Measurements from ENCODE around the gene PNPLA7. TPM values are rescaled to one million over a fixed set of nuclear protein-coding genes. Genes with fewer than 3 reads are reported as not detected.

The PNPLA7 gene
- total and polyA plus RNA-seq, 7 experiments from 2014 or later, result 2.7 to 28.9 (median 9.0) TPM

- peak overlapping the region in 3 of 9 donors; percentile 21 to 59 (median 58) for H3K27ac Mint-ChIP-seq
- no peak overlapping the region for H3K4me3 ChIP-seq (ENCODE audit: low read length)
These were observed 50.1 kb downstream of the PNPLA7 start for GRCh38 chr9:137499858-137500661.

GRCh38 chr9:137499416-137499815, 50.8 kb downstream of the PNPLA7 start:
- Mint-ChIP-seq H3K4me3 (no peak overlapping the region), H3K27ac (peak overlapping the region in 1 of 9 donors; percentile 59), H3K27me3 (no peaks in the 10 kb centered on the region), H3K36me3 (peaks cover 0 to 4% (median 0%) of the 10 kb centered on the region in 5 donors), H3K4me1 (peaks cover 0 to 7% (median 2%) of the 10 kb centered on the region in 7 donors), H3K9me3 (peaks cover 0 to 9% (median 0%) of the 10 kb centered on the region in 11 donors)
- H3K27ac ChIP-seq (ENCODE audit: low read depth, low read length), result no peak overlapping the region
- H3K9me3 ChIP-seq (ENCODE audit: control insufficient read depth in 2 of 3, low read length in 3 of 3), result no peaks in the 10 kb centered on the region
- no peak for DNase-seq
- H3K36me3 ChIP-seq (ENCODE audit: control insufficient read depth in 2 of 3, insufficient read depth in 3 of 3, low read length in 3 of 3), result no peaks in the 10 kb centered on the region
- H3K4me1 ChIP-seq (ENCODE audit: control insufficient read depth in 2 of 2, insufficient read depth in 2 of 2, low read length in 2 of 2), result no peaks in the 10 kb centered on the region
- no peak overlapping the region for H3K4me3 ChIP-seq (ENCODE audit: low read length)
- intact Hi-C loops (cut with micrococcal nuclease), result no loop called here
- ChIA-PET POLR2A (no interaction called here), CTCF (no interaction called here)
- no peaks in the 10 kb centered on the region for H3K27me3 ChIP-seq (ENCODE audit: control insufficient read depth in 2 of 2, insufficient read depth in 2 of 2, low read length in 2 of 2)
- ATAC-seq, result no peak

More at GRCh38 chr9:137499858-137500661, 50.1 kb downstream of the PNPLA7 start:
- CTCF ChIA-PET, result no interaction called here
- intact Hi-C loops (cut with micrococcal nuclease), result no loop called here
- H3K36me3 Mint-ChIP-seq, result peaks cover 0 to 4% (median 0%) of the 10 kb centered on the region in 5 donors
- ATAC-seq, result no peak
- no peaks in the 10 kb centered on the region for H3K27me3 Mint-ChIP-seq
- Histone ChIP-seq H3K36me3 (ENCODE audit: control insufficient read depth in 2 of 3, insufficient read depth in 3 of 3, low read length in 3 of 3) (no peaks in the 10 kb centered on the region), H3K9me3 (ENCODE audit: control insufficient read depth in 2 of 3, low read length in 3 of 3) (no peaks in the 10 kb centered on the region), H3K27ac (ENCODE audit: low read depth, low read length) (no peak overlapping the region), H3K27me3 (ENCODE audit: control insufficient read depth in 2 of 2, insufficient read depth in 2 of 2, low read length in 2 of 2) (no peaks in the 10 kb centered on the region), H3K4me1 (ENCODE audit: control insufficient read depth in 2 of 2, insufficient read depth in 2 of 2, low read length in 2 of 2) (no peaks in the 10 kb centered on the region)
- POLR2A ChIA-PET, result no interaction called here
- no peak overlapping the region for H3K4me3 Mint-ChIP-seq
- H3K4me1 Mint-ChIP-seq, result peaks cover 0 to 7% (median 0%) of the 10 kb centered on the region in 7 donors
- H3K9me3 Mint-ChIP-seq, result peaks cover 0 to 9% (median 0%) of the 10 kb centered on the region in 11 donors
- no peak for DNase-seq

GRCh38 chr9:137498720-137499150, 51.5 kb downstream of the PNPLA7 start:
- H3K9me3 ChIP-seq (ENCODE audit: control insufficient read depth in 2 of 3, low read length in 3 of 3), result no peaks in the 10 kb centered on the region
- H3K27ac ChIP-seq (ENCODE audit: low read depth, low read length), result no peak overlapping the region
- peaks cover 0 to 9% (median 0%) of the 10 kb centered on the region in 11 donors for H3K9me3 Mint-ChIP-seq
- peaks cover 5 to 10% (median 7%) of the 10 kb centered on the region in 7 donors for H3K4me1 Mint-ChIP-seq
- no peaks in the 10 kb centered on the region for H3K36me3 ChIP-seq (ENCODE audit: control insufficient read depth in 2 of 3, insufficient read depth in 3 of 3, low read length in 3 of 3)
- DNase-seq (no peak), ATAC-seq (no peak)
- ChIA-PET CTCF (no interaction called here), POLR2A (no interaction called here)
- H3K4me3 Mint-ChIP-seq, result no peak overlapping the region
- no peak overlapping the region for H3K4me3 ChIP-seq (ENCODE audit: low read length)
- no peaks in the 10 kb centered on the region for H3K4me1 ChIP-seq (ENCODE audit: control insufficient read depth in 2 of 2, insufficient read depth in 2 of 2, low read length in 2 of 2)
- H3K36me3 Mint-ChIP-seq, result peaks cover 0 to 4% (median 0%) of the 10 kb centered on the region in 5 donors
- H3K27me3 ChIP-seq (ENCODE audit: control insufficient read depth in 2 of 2, insufficient read depth in 2 of 2, low read length in 2 of 2), result no peaks in the 10 kb centered on the region
- no peaks in the 10 kb centered on the region for H3K27me3 Mint-ChIP-seq
- no peak overlapping the region for H3K27ac Mint-ChIP-seq
- intact Hi-C loops (cut with micrococcal nuclease), result no loop called here

- no peak overlapping the region for H3K27ac ChIP-seq (ENCODE audit: low read depth, low read length)
- intact Hi-C loops (cut with micrococcal nuclease), result no loop called here
- H3K4me1 Mint-ChIP-seq, result peaks cover 5 to 10% (median 6%) of the 10 kb centered on the region in 7 donors
- H3K36me3 ChIP-seq (ENCODE audit: control insufficient read depth in 2 of 3, insufficient read depth in 3 of 3, low read length in 3 of 3), result no peaks in the 10 kb centered on the region
- ChIA-PET CTCF (no interaction called here), POLR2A (no interaction called here)
- no peaks in the 10 kb centered on the region for H3K9me3 ChIP-seq (ENCODE audit: control insufficient read depth in 2 of 3, low read length in 3 of 3)
- no peak overlapping the region for H3K4me3 ChIP-seq (ENCODE audit: low read length)
- peaks cover 0 to 4% (median 0%) of the 10 kb centered on the region in 5 donors for H3K36me3 Mint-ChIP-seq
- no peaks in the 10 kb centered on the region for H3K4me1 ChIP-seq (ENCODE audit: control insufficient read depth in 2 of 2, insufficient read depth in 2 of 2, low read length in 2 of 2)
- peaks cover 0 to 9% (median 0%) of the 10 kb centered on the region in 11 donors for H3K9me3 Mint-ChIP-seq
- H3K4me3 Mint-ChIP-seq, result no peak overlapping the region
- DNase-seq, result no peak
- H3K27ac Mint-ChIP-seq, result no peak overlapping the region
- no peaks in the 10 kb centered on the region for H3K27me3 Mint-ChIP-seq
- H3K27me3 ChIP-seq (ENCODE audit: control insufficient read depth in 2 of 2, insufficient read depth in 2 of 2, low read length in 2 of 2), result no peaks in the 10 kb centered on the region
- no peak for ATAC-seq
These were observed 52.1 kb downstream of the PNPLA7 start for GRCh38 chr9:137497921-137498719.

GRCh38 chr9:137496601-137497375, 53.4 kb downstream of the PNPLA7 start:
- Mint-ChIP-seq H3K27ac (no peak overlapping the region), H3K4me1 (peaks cover 0 to 11% (median 8%) of the 10 kb centered on the region in 7 donors), H3K4me3 (no peak overlapping the region), H3K27me3 (no peaks in the 10 kb centered on the region), H3K9me3 (peaks cover 0 to 3% (median 0%) of the 10 kb centered on the region in 11 donors), H3K36me3 (peaks cover 0 to 4% (median 0%) of the 10 kb centered on the region in 5 donors)
- ChIA-PET POLR2A (interaction anchor here (0.7 kb wide), 1 partner anchor 45 kb away, joined by 3 read pairs; no protein-coding TSS in a partner anchor), CTCF (no interaction called here)
- ATAC-seq, result no peak
- no peaks in the 10 kb centered on the region for H3K36me3 ChIP-seq (ENCODE audit: control insufficient read depth in 2 of 3, insufficient read depth in 3 of 3, low read length in 3 of 3)
- no peak for DNase-seq
- no peak overlapping the region for H3K4me3 ChIP-seq (ENCODE audit: low read length)
- H3K4me1 ChIP-seq (ENCODE audit: control insufficient read depth in 2 of 2, insufficient read depth in 2 of 2, low read length in 2 of 2), result no peaks in the 10 kb centered on the region
- intact Hi-C loops (cut with micrococcal nuclease), result no loop called here
- H3K27ac ChIP-seq (ENCODE audit: low read depth, low read length), result no peak overlapping the region
- no peaks in the 10 kb centered on the region for H3K9me3 ChIP-seq (ENCODE audit: control insufficient read depth in 2 of 3, low read length in 3 of 3)
- H3K27me3 ChIP-seq (ENCODE audit: control insufficient read depth in 2 of 2, insufficient read depth in 2 of 2, low read length in 2 of 2), result no peaks in the 10 kb centered on the region

GRCh38 chr9:137494550-137495351, 55.5 kb downstream of the PNPLA7 start:
- intact Hi-C loops (cut with micrococcal nuclease), result no loop called here
- Mint-ChIP-seq H3K27me3 (no peaks in the 10 kb centered on the region), H3K4me1 (peaks cover 6 to 22% (median 17%) of the 10 kb centered on the region in 7 donors), H3K9me3 (peaks cover 0 to 1% (median 0%) of the 10 kb centered on the region in 11 donors), H3K4me3 (peak overlapping the region in 1 of 10 donors; percentile 51), H3K27ac (peak overlapping the region in 1 of 9 donors; percentile 52), H3K36me3 (peaks cover 0 to 4% (median 0%) of the 10 kb centered on the region in 5 donors)
- POLR2A ChIA-PET, result no interaction called here
- Histone ChIP-seq H3K27me3 (ENCODE audit: control insufficient read depth in 2 of 2, insufficient read depth in 2 of 2, low read length in 2 of 2) (no peaks in the 10 kb centered on the region), H3K4me3 (ENCODE audit: low read length) (no peak overlapping the region), H3K27ac (ENCODE audit: low read depth, low read length) (no peak overlapping the region), H3K36me3 (ENCODE audit: control insufficient read depth in 2 of 3, insufficient read depth in 3 of 3, low read length in 3 of 3) (no peaks in the 10 kb centered on the region), H3K9me3 (ENCODE audit: control insufficient read depth in 2 of 3, low read length in 3 of 3) (no peaks in the 10 kb centered on the region), H3K4me1 (ENCODE audit: control insufficient read depth in 2 of 2, insufficient read depth in 2 of 2, low read length in 2 of 2) (no peaks in the 10 kb centered on the region)
- CTCF ChIA-PET, result no interaction called here
- no peak for ATAC-seq
- DNase-seq, result no peak

Measured in naive thymus-derived CD4-positive, alpha-beta T cell (primary cell).